Mesenchymal stem cell (in vitro differentiated cells and primary cell): ENCODE data around the gene L3HYPDH.

ENCODE experiments used
- DNase-seq: peaks from one replicate; pipeline ENCODE4 v3.0.0-alpha.2; 2013
- H2AFZ ChIP-seq: one replicate; pipeline ENCODE4 v1.6.1; 2013; ENCODE audit warnings: low read depth, mild to moderate bottlenecking, control low read depth, inconsistent platforms, low read length, moderate library complexity
- H2AK5ac ChIP-seq: 2 replicates; pipeline ENCODE4 v1.6.1; 2013; ENCODE audit warnings: low read length, moderate library complexity, mild to moderate bottlenecking, inconsistent platforms; ENCODE audit not compliant: severe bottlenecking
- H2BK120ac ChIP-seq: one replicate; pipeline ENCODE4 v1.6.1; 2013; ENCODE audit warnings: low read depth, mild to moderate bottlenecking, inconsistent platforms, low read length, moderate library complexity
- H2BK12ac ChIP-seq, 2 experiments: one replicate each; pipeline ENCODE4 v1.6.1; 2013; ENCODE audit warnings: inconsistent platforms in 2 of 2, low read length in 2 of 2, mild to moderate bottlenecking in 2 of 2, moderate library complexity in 2 of 2, control low read depth in 1 of 2
- H2BK15ac ChIP-seq: one replicate; pipeline ENCODE4 v1.6.1; 2013; ENCODE audit warnings: mild to moderate bottlenecking, low read depth, inconsistent platforms; ENCODE audit not compliant: poor library complexity, severe bottlenecking
- H2BK5ac ChIP-seq: 2 replicates; pipeline ENCODE4 v1.6.1; 2013; ENCODE audit warnings: low read depth, mild to moderate bottlenecking, low read length, control low read depth, inconsistent platforms; ENCODE audit not compliant: poor library complexity, severe bottlenecking
- H3K14ac ChIP-seq, 2 experiments: one replicate each; pipeline ENCODE4 v1.6.1; 2013; ENCODE audit warnings: inconsistent platforms in 2 of 2, low read length in 2 of 2, control low read depth in 1 of 2, mild to moderate bottlenecking in 1 of 2, moderate library complexity in 1 of 2
- H3K18ac ChIP-seq, 2 experiments: one replicate each; pipeline ENCODE4 v1.6.1; 2013; ENCODE audit warnings: inconsistent platforms in 2 of 2, low read length in 2 of 2, control low read depth in 1 of 2, low read depth in 1 of 2, mild to moderate bottlenecking in 1 of 2
- H3K23ac ChIP-seq, 2 experiments: one replicate each; pipeline ENCODE4 v1.6.1; 2013; ENCODE audit warnings: inconsistent platforms in 2 of 2, low read length in 2 of 2, mild to moderate bottlenecking in 2 of 2, moderate library complexity in 2 of 2, control low read depth in 1 of 2
- H3K27ac ChIP-seq: 2 replicates; pipeline ENCODE4 v1.5.1; 2013; ENCODE audit warnings: mild to moderate bottlenecking, moderate library complexity, low read length, control low read depth, inconsistent platforms; ENCODE audit not compliant: poor library complexity, severe bottlenecking
- H3K27me3 ChIP-seq, 2 experiments: 2 replicates each; pipeline versions ENCODE4 v1.6.1 to v1.7.0; 2013; ENCODE audit warnings: low read length in 2 of 2, mild to moderate bottlenecking in 2 of 2, moderate library complexity in 2 of 2, control low read depth in 1 of 2, inconsistent platforms in 1 of 2; ENCODE audit not compliant: control insufficient read depth in 1 of 2, insufficient read depth in 1 of 2
- H3K36me3 ChIP-seq, 2 experiments: 2 replicates each; pipeline versions ENCODE4 v1.6.1 to v1.7.0; 2013; ENCODE audit warnings: low read length in 2 of 2, control low read depth in 1 of 2, inconsistent platforms in 1 of 2, low read depth in 1 of 2, mild to moderate bottlenecking in 1 of 2; ENCODE audit not compliant: insufficient read depth in 2 of 2, control insufficient read depth in 1 of 2
- H3K4ac ChIP-seq, 2 experiments: one replicate each; pipeline ENCODE4 v1.6.1; 2013; ENCODE audit warnings: inconsistent platforms in 2 of 2, low read length in 2 of 2, mild to moderate bottlenecking in 2 of 2, moderate library complexity in 2 of 2, control low read depth in 1 of 2, low read depth in 1 of 2
- H3K4me1 ChIP-seq: 2 replicates; pipeline ENCODE4 v1.6.1; 2013; ENCODE audit warnings: low read depth, low read length, control low read depth; ENCODE audit not compliant: control insufficient read depth, insufficient read depth
- H3K4me2 ChIP-seq: 2 replicates; pipeline ENCODE4 v1.6.1; 2013; ENCODE audit warnings: low read length, mild to moderate bottlenecking, inconsistent platforms; ENCODE audit not compliant: poor library complexity, severe bottlenecking
- H3K4me3 ChIP-seq, 2 experiments: 2 replicates each; pipeline versions ENCODE4 v1.5.1 to v1.7.0; 2013; ENCODE audit warnings: low read length in 2 of 2, mild to moderate bottlenecking in 2 of 2, control low read depth in 1 of 2, low read depth in 1 of 2; ENCODE audit not compliant: insufficient read depth in 1 of 2
- H3K79me1 ChIP-seq: replicated peaks from 2 replicates; pipeline ENCODE4 v1.6.1; 2013; ENCODE audit warnings: mild to moderate bottlenecking, control low read depth, low read length, inconsistent platforms; ENCODE audit not compliant: poor library complexity, severe bottlenecking
- H3K9ac ChIP-seq: 2 replicates; pipeline ENCODE4 v1.7.0; 2013; ENCODE audit warnings: mild to moderate bottlenecking, low read length, moderate library complexity
- H3K9me3 ChIP-seq: 2 replicates; pipeline ENCODE4 v1.7.0; 2013; ENCODE audit warnings: mild to moderate bottlenecking, low read length; ENCODE audit not compliant: control insufficient read depth
- H4K8ac ChIP-seq: one replicate; pipeline ENCODE4 v1.6.1; 2013; ENCODE audit warnings: inconsistent platforms, mild to moderate bottlenecking, low read length, moderate library complexity
- H4K91ac ChIP-seq: one replicate; pipeline ENCODE4 v1.6.1; 2013; ENCODE audit warnings: mild to moderate bottlenecking, low read length, inconsistent platforms
- WGBS: methylation state at CpG from one replicate; pipeline ENCODE4 v1.1.7; 2013; ENCODE audit warnings: mixed read lengths; 5-methylcytosine and 5-hydroxymethylcytosine counted together

The L3HYPDH gene

GRCh38 chr14:59480166-59480565, 4.0 kb downstream of the L3HYPDH start:
- Histone ChIP-seq H3K4me2 (no peak overlapping the region), H3K79me1 (peaks cover 8% of the 10 kb centered on the region), H2BK12ac (no peak overlapping the region), H3K4ac (no peak overlapping the region), H3K27ac (no peak overlapping the region), H2AK5ac (no peak overlapping the region), H2BK120ac (no peak overlapping the region), H3K23ac (no peak overlapping the region), H3K4me3 (peak overlapping the region in 1 of 2 experiments; percentile 93), H3K4me1 (peaks cover 4% of the 10 kb centered on the region), H3K14ac (no peak overlapping the region), H3K9ac (no peak overlapping the region), H2AFZ (no peak overlapping the region), H3K36me3 (peaks cover 3 to 50% of the 10 kb centered on the region in 2 experiments), H2BK5ac (no peak overlapping the region), H3K9me3 (no peaks in the 10 kb centered on the region), H4K8ac (no peak overlapping the region), H3K27me3 (no peaks in the 10 kb centered on the region), H4K91ac (no peak overlapping the region), H2BK15ac (no peak overlapping the region), H3K18ac (no peak overlapping the region)
- WGBS: 63% methylated on average over 1 of the region's 1 CpG
- no peak for DNase-seq

GRCh38 chr14:59478540-59478939, 5.7 kb downstream of the L3HYPDH start:
- 98% methylated on average over 2 of the region's 3 CpGs for WGBS
- Histone ChIP-seq H3K27me3 (no peaks in the 10 kb centered on the region), H4K91ac (no peak overlapping the region), H2BK15ac (no peak overlapping the region), H4K8ac (no peak overlapping the region), H3K27ac (no peak overlapping the region), H3K14ac (no peak overlapping the region), H2BK12ac (no peak overlapping the region), H3K18ac (no peak overlapping the region), H3K4me2 (no peak overlapping the region), H3K4me1 (peaks cover 6% of the 10 kb centered on the region), H3K4ac (no peak overlapping the region), H2AK5ac (no peak overlapping the region), H2BK5ac (no peak overlapping the region), H3K23ac (no peak overlapping the region), H3K9ac (no peak overlapping the region), H2AFZ (no peak overlapping the region), H3K79me1 (peaks cover 14% of the 10 kb centered on the region), H3K36me3 (peaks cover 9 to 67% of the 10 kb centered on the region in 2 experiments), H3K9me3 (no peaks in the 10 kb centered on the region), H2BK120ac (no peak overlapping the region), H3K4me3 (no peak overlapping the region)
- DNase-seq: no peak

- Histone ChIP-seq H3K4me2 (no peak overlapping the region), H3K27me3 (no peaks in the 10 kb centered on the region), H3K4me1 (peaks cover 4% of the 10 kb centered on the region), H2AFZ (no peak overlapping the region), H3K9me3 (no peaks in the 10 kb centered on the region), H3K23ac (no peak overlapping the region), H2BK15ac (no peak overlapping the region), H4K91ac (no peak overlapping the region), H3K4me3 (no peak overlapping the region), H3K14ac (no peak overlapping the region), H3K36me3 (peaks cover 9 to 90% of the 10 kb centered on the region in 2 experiments), H2AK5ac (no peak overlapping the region), H2BK120ac (no peak overlapping the region), H3K18ac (no peak overlapping the region), H2BK12ac (no peak overlapping the region), H3K79me1 (peaks cover 16% of the 10 kb centered on the region), H4K8ac (no peak overlapping the region), H2BK5ac (no peak overlapping the region), H3K27ac (peak overlapping the region; percentile 10), H3K9ac (no peak overlapping the region), H3K4ac (no peak overlapping the region)
- no peak for DNase-seq
- no CpG with 5 or more reads among the region's 1 CpG for WGBS
Measured at GRCh38 chr14:59475709-59476108, 8.5 kb downstream of the L3HYPDH start.

GRCh38 chr14:59474172-59474571, 10.0 kb downstream of the L3HYPDH start:
- Histone ChIP-seq H3K9me3 (no peaks in the 10 kb centered on the region), H2AFZ (no peak overlapping the region), H3K4me3 (no peak overlapping the region), H3K79me1 (peaks cover 18% of the 10 kb centered on the region), H4K8ac (no peak overlapping the region), H3K36me3 (peaks cover 12 to 95% of the 10 kb centered on the region in 2 experiments), H3K4me2 (no peak overlapping the region), H2AK5ac (peak overlapping the region; percentile 54), H3K4ac (no peak overlapping the region), H3K9ac (no peak overlapping the region), H3K18ac (no peak overlapping the region), H3K23ac (no peak overlapping the region), H3K4me1 (peaks cover 2% of the 10 kb centered on the region), H2BK12ac (no peak overlapping the region), H2BK5ac (peak overlapping the region; percentile 79), H3K14ac (no peak overlapping the region), H4K91ac (no peak overlapping the region), H3K27ac (peak overlapping the region; percentile 82), H2BK120ac (no peak overlapping the region), H3K27me3 (no peaks in the 10 kb centered on the region), H2BK15ac (no peak overlapping the region)
- WGBS: 29% methylated on average over 1 of the region's 1 CpG
- no peak for DNase-seq
